Measurements from ENCODE around the gene CYB561.

DNA sequence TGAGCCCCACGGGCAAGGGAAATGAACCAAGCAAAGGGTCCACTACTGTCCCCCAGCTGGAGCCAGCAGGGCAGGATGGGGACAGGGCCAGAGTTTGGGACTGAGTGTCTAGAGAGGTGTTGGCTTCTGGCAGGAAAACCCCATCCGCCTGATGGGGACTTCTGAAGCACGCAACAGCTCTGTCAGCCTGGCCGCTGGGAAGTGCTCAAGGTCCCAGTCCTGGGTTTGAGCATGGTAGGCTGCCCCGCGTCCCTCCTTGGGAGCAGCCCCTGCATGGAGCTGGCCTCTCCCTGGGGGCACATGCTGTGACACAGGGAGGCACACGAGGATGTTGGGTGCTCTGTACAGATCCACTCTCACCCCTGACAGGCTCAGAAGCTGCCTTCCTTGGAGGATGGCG, 45.3 kb upstream of the CYB561 start:
- TF ChIP-seq, protein P1, sequence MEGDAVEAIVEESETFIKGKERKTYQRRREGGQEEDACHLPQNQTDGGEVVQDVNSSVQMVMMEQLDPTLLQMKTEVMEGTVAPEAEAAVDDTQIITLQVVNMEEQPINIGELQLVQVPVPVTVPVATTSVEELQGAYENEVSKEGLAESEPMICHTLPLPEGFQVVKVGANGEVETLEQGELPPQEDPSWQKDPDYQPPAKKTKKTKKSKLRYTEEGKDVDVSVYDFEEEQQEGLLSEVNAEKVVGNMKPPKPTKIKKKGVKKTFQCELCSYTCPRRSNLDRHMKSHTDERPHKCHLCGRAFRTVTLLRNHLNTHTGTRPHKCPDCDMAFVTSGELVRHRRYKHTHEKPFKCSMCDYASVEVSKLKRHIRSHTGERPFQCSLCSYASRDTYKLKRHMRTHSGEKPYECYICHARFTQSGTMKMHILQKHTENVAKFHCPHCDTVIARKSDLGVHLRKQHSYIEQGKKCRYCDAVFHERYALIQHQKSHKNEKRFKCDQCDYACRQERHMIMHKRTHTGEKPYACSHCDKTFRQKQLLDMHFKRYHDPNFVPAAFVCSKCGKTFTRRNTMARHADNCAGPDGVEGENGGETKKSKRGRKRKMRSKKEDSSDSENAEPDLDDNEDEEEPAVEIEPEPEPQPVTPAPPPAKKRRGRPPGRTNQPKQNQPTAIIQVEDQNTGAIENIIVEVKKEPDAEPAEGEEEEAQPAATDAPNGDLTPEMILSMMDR (conservative IDR thresholded peaks at IDR 0.05; ENCODE audit: low read depth, low read length): no peak
- TF ChIP-seq SMC3 (IDR thresholded peaks at IDR 0.05; ENCODE audit: low read depth, low read length) (no peak), RFX5 (IDR thresholded peaks at IDR 0.05; ENCODE audit: low read depth, low read length) (no peak), ELK1 (IDR thresholded peaks at IDR 0.05; ENCODE audit: borderline replicate concordance, low read depth, low read length) (no peak)

Data from IMR-90 (cell line).